MM.1S (cell line): ENCODE measurements around the gene PEX14.

Source experiments
- DNase-seq: peaks from one replicate; pipeline ENCODE4 v3.0.0-alpha.2; 2015
- H2AFZ ChIP-seq: fragments of 300-600 bp; sonication (generic); 2 replicates; pipeline ENCODE4 v1.6.0; 2016; ENCODE audit warnings: antibody characterized with exemption, low read length
- H3F3A ChIP-seq: fragments of 300-600 bp; sonication (generic); 2 replicates; pipeline ENCODE4 v1.6.1; 2016; ENCODE audit warnings: mild to moderate bottlenecking, antibody characterized with exemption, low read length, moderate library complexity, mixed read lengths; ENCODE audit not compliant: insufficient read depth
- H3K27ac ChIP-seq: fragments of 300-600 bp; sonication (generic); 2 replicates; pipeline ENCODE4 v1.5.1; 2016; ENCODE audit warnings: mild to moderate bottlenecking, low read length
- H3K27me3 ChIP-seq: fragments of 300-600 bp; sonication (generic); replicated peaks from 2 replicates; pipeline ENCODE4 v1.6.0; 2016; ENCODE audit warnings: low read length; ENCODE audit not compliant: insufficient read depth
- H3K36me3 ChIP-seq: fragments of 300-600 bp; sonication (generic); replicated peaks from 2 replicates; pipeline ENCODE4 v1.6.1; 2016; ENCODE audit warnings: mild to moderate bottlenecking, low read length, mixed read lengths; ENCODE audit not compliant: insufficient read depth
- H3K4me1 ChIP-seq: fragments of 300-600 bp; sonication (generic); 2 replicates; pipeline ENCODE4 v1.6.1; 2016; ENCODE audit warnings: low read length, mixed read lengths
- H3K4me2 ChIP-seq: fragments of 300-600 bp; sonication (generic); 2 replicates; pipeline ENCODE4 v1.6.0; 2016; ENCODE audit warnings: low read depth, low read length
- H3K4me3 ChIP-seq: fragments of 300-600 bp; sonication (generic); 2 replicates; pipeline ENCODE4 v1.5.1; 2016; ENCODE audit warnings: low read length, mixed read lengths
- H3K79me2 ChIP-seq: fragments of 300-600 bp; sonication (generic); 2 replicates; pipeline ENCODE4 v1.6.1; 2016; ENCODE audit warnings: mixed run types, low read length, mixed read lengths
- H3K9ac ChIP-seq: fragments of 300-600 bp; sonication (generic); 2 replicates; pipeline ENCODE4 v1.6.1; 2016; ENCODE audit warnings: low read length, mixed read lengths
- H3K9me2 ChIP-seq: fragments of 300-600 bp; sonication (generic); replicated peaks from 2 replicates; pipeline ENCODE4 v1.6.1; 2016; ENCODE audit warnings: mild to moderate bottlenecking, low read length, mixed read lengths; ENCODE audit not compliant: insufficient read depth
- H3K9me3 ChIP-seq: fragments of 300-600 bp; sonication (generic); replicated peaks from 2 replicates; pipeline ENCODE4 v1.6.1; 2016; ENCODE audit warnings: mild to moderate bottlenecking, low read length, mixed read lengths; ENCODE audit not compliant: insufficient read depth
- H4K20me1 ChIP-seq: fragments of 300-600 bp; sonication (generic); 2 replicates; pipeline ENCODE4 v1.6.1; 2016; ENCODE audit warnings: mild to moderate bottlenecking, low read length, moderate library complexity, mixed read lengths; ENCODE audit not compliant: insufficient read depth
- CTCF ChIP-seq: fragments of 300-600 bp; sonication (generic); IDR thresholded peaks from 2 replicates; pipeline ENCODE4 v1.5.1; 2016; ENCODE audit warnings: antibody characterized with exemption, low read length, mixed read lengths
- EZH2 ChIP-seq: fragments of 300-600 bp; sonication (generic); optimal IDR thresholded peaks from 2 replicates; pipeline ENCODE3; 2017; ENCODE audit warnings: low read depth, mild to moderate bottlenecking, antibody characterized with exemption, low read length, mixed read lengths
- EZH2phosphoT487 ChIP-seq: fragments of 300-600 bp; sonication (generic); IDR thresholded peaks from 2 replicates; pipeline ENCODE4 v1.6.1; 2018; ENCODE audit warnings: antibody characterized with exemption, low read length

PEX14 gene

DNA sequence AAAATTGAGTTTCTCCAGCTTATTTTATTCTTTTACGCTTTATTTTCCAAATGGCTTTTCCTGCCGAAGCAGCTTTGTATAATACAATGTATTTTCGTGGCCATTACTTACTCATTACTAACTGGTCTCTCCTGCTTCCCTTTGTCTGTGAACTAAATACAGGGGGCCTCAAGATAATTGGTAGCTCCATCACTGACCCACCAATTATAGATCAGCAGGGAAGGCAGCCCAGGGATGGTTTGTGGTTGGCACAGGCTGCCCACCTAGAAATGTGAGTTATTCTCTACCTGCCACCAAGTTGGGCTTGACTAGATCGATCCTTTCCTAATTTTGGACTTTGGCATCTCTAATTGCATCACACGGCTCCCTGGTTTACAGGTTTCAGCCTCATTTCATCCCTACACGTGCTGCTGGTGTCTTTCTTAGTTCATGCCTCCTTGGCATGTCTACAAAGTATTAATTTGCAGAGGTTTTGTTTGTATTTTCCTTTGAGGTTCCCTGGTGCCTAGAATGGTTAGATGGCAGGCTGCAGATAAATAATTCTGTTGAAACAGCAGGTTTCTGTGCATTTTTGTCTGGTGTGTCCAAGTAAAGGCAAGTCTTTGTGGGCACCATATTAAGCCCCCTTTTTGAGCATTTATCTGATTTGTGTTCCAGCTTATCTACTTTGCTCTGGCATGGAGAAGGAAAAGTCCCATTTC, 35.2 kb downstream of the PEX14 start:
- TF ChIP-seq EZH2 = no peak
- no peak for TF ChIP-seq CTCF
- TF ChIP-seq EZH2phosphoT487 = no peak
- Histone ChIP-seq H3K79me2 (peaks cover 37% of the 10 kb centered on the region), H3K9ac (no peak overlapping the region), H3K4me1 (no peaks in the 10 kb centered on the region), H3K9me2 (no peaks in the 10 kb centered on the region), H3K27me3 (no peaks in the 10 kb centered on the region), H3F3A (no peaks in the 10 kb centered on the region), H3K4me3 (no peak overlapping the region), H3K4me2 (no peak overlapping the region), H3K9me3 (no peaks in the 10 kb centered on the region), H4K20me1 (peaks cover 12% of the 10 kb centered on the region), H3K36me3 (no peaks in the 10 kb centered on the region), H3K27ac (no peak overlapping the region), H2AFZ (no peak overlapping the region)
- DNase-seq = no peak

DNA sequence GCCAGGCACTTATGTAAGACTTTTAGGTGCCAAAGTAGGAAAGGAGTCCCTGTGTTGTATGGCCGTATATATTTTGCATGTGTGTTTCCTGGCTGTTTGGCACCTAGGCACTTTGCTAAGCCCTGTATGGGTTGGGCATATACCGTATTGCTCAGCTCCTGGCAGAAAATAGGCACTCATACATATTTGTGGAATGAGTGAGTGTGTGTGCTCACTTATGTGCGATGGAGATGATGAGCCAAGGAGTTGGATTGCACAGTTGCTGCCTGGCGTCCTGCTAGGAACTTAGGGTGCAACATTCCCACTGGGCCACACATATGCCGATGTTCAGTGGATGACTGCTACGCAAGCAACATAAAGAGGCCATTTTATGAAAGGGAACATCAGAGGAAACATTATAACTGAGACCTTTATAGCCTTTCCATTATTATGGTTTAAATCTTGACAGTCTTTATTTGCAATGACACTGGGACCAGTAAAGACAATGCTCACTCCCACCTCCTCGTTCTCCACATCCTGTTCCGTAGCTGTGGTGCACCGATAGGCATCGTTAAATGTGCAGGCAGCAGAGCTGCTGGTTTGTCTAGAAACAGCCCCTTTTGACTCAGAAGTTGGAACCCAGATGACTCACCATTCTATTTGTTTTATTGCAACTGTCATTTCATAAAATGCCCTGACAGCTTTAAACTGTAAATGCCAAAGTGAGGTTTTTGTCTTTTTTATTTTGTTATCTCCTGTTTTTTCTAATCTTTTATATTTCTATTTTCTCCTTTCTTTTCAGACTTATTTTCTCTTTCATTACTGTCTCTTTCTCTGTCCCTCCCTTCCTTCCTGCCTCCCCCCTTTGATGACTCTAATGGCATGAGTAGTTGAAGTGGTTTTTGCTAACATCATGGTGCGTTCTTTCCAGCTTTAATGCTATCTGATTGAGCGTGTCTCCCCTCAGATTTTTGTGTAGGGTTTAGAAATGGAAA, 36.1 kb downstream of the PEX14 start:
- Histone ChIP-seq H3K4me3 (no peak overlapping the region), H2AFZ (no peak overlapping the region), H3K9me2 (no peaks in the 10 kb centered on the region), H3K9ac (no peak overlapping the region), H3K27me3 (no peaks in the 10 kb centered on the region), H3K9me3 (no peaks in the 10 kb centered on the region), H4K20me1 (peaks cover 12% of the 10 kb centered on the region), H3F3A (no peaks in the 10 kb centered on the region), H3K36me3 (no peaks in the 10 kb centered on the region), H3K27ac (no peak overlapping the region), H3K4me2 (no peak overlapping the region), H3K4me1 (no peaks in the 10 kb centered on the region), H3K79me2 (peaks cover 37% of the 10 kb centered on the region)
- DNase-seq = no peak
- TF ChIP-seq CTCF = no peak
- TF ChIP-seq EZH2 = no peak
- TF ChIP-seq EZH2phosphoT487 = no peak

- Histone ChIP-seq H3F3A (no peaks in the 10 kb centered on the region), H3K36me3 (no peaks in the 10 kb centered on the region), H3K27me3 (no peaks in the 10 kb centered on the region), H4K20me1 (peaks cover 12% of the 10 kb centered on the region), H3K4me3 (no peak overlapping the region), H3K9ac (no peak overlapping the region), H3K27ac (no peak overlapping the region), H3K79me2 (peaks cover 35% of the 10 kb centered on the region), H3K9me2 (no peaks in the 10 kb centered on the region), H2AFZ (no peak overlapping the region), H3K9me3 (no peaks in the 10 kb centered on the region), H3K4me2 (no peak overlapping the region), H3K4me1 (no peaks in the 10 kb centered on the region)
- TF ChIP-seq EZH2phosphoT487 (no peak), CTCF (no peak), EZH2 (no peak)
- no peak for DNase-seq
Observed at GRCh38 chr1:10511494-10511885, 36.7 kb downstream of the PEX14 start.
